Esophagus muscularis mucosa (tissue), 3 donors: ENCODE results near the gene ACTC1.

Experiments
- CTCF ChIP-seq, 3 experiments: fragments of 200-600 bp in 2 of 3; fragments of 450-650 bp in 1 of 3; sonication (generic) in 2 of 3; IDR thresholded peaks; one replicate each; pipeline ENCODE4 v1.5.1; 2017 to 2019; ENCODE audit warnings: antibody characterized with exemption in 3 of 3, mild to moderate bottlenecking in 2 of 3, moderate library complexity in 1 of 3
- POLR2A ChIP-seq: fragments of 450-650 bp; IDR thresholded peaks from one replicate; pipeline ENCODE4 v1.6.1; 2017; ENCODE audit warnings: antibody characterized with exemption, moderate library complexity, mild to moderate bottlenecking, low read depth

GRCh38 chr15:34796847-34797435, 1.6 kb upstream of the ACTC1 start:
- TF ChIP-seq CTCF (IDR thresholded peaks at IDR 0.05): no peak
- no peak for TF ChIP-seq POLR2A
